Measurements from ENCODE around the gene TMTC1. TPM values are rescaled to one million over a fixed set of nuclear protein-coding genes. Genes with fewer than 3 reads are reported as not detected.

The TMTC1 gene
- total and polyA plus RNA-seq, 2 donors (not counting 1 experiment from before 2014, with no cell fraction given): not detected

- intact Hi-C loops (cut with micrococcal nuclease): no loop called here
- peaks cover 9% of the 10 kb centered on the region for H3K27me3 Mint-ChIP-seq
- peaks cover 13% of the 10 kb centered on the region for H3K4me1 Mint-ChIP-seq
- H3K9me3 Mint-ChIP-seq (ENCODE audit: insufficient read depth): no peaks in the 10 kb centered on the region
- TF ChIP-seq EZH2 (IDR thresholded peaks at IDR 0.05; ENCODE audit: borderline replicate concordance, insufficient read depth, low read depth, low read length, poor library complexity, severe bottlenecking) (no peak), CTCF (IDR thresholded peaks at IDR 0.05) (no peak)
- H3K27me3 ChIP-seq (replicated peaks in 1 of 4; ENCODE audit: control extremely low read depth in 1 of 4, control insufficient read depth in 3 of 4, insufficient read depth in 4 of 4, low read length in 3 of 4): no peaks in the 10 kb centered on the region
- ChIA-PET POLR2A (no interaction called here), CTCF (no interaction called here)
- DNase-seq: no peak
- no peaks in the 10 kb centered on the region for H3K36me3 ChIP-seq (replicated peaks in 1 of 2; ENCODE audit: control extremely low read depth in 1 of 2, control insufficient read depth in 1 of 2, extremely low read depth in 1 of 2, insufficient read depth in 2 of 2, low read length in 1 of 2)
- 92% methylated on average over 18 of the region's 18 CpGs for WGBS (ENCODE audit: insufficient coverage)
- H3K4me3 Mint-ChIP-seq: no peak within 1 kb of the TSS
- H4K20me1 ChIP-seq (ENCODE audit: control insufficient read depth, insufficient read depth, low read length, poor library complexity, severe bottlenecking): no peaks in the 10 kb centered on the region
- no peak for ATAC-seq (ENCODE audit: low read depth)
- H3K27ac Mint-ChIP-seq: no peak within 1 kb of the TSS
- no peak within 1 kb of the TSS for H3K4me2 ChIP-seq (replicated peaks; ENCODE audit: low read depth, low read length, poor library complexity, severe bottlenecking)
- peaks cover 2 to 8% of the 10 kb centered on the region in 2 donors for H3K4me1 ChIP-seq (ENCODE audit: control insufficient read depth in 2 of 2, insufficient read depth in 2 of 2, low read length in 2 of 2)
- no peak within 1 kb of the TSS for H3K27ac ChIP-seq (ENCODE audit: low read length in 2 of 2)
- H3K9ac ChIP-seq (ENCODE audit: low read length): no peak within 1 kb of the TSS
- no peaks in the 10 kb centered on the region for H3K9me3 ChIP-seq (ENCODE audit: control extremely low read depth in 1 of 3, control insufficient read depth in 2 of 3, insufficient read depth in 1 of 3, low read length in 2 of 3)
- no peak within 1 kb of the TSS for H3K4me3 ChIP-seq (ENCODE audit: control extremely low read depth in 1 of 5, extremely low read depth in 1 of 5, insufficient read depth in 1 of 5, low read depth in 2 of 5, low read length in 4 of 5)
- no peaks in the 10 kb centered on the region for H3K79me2 ChIP-seq (ENCODE audit: control insufficient read depth, insufficient read depth, low read length)
- no peak within 1 kb of the TSS for H2AFZ ChIP-seq (ENCODE audit: insufficient read depth, low read depth, low read length, poor library complexity, severe bottlenecking)
Observed at GRCh38 chr12:29497588-29497987, 286.2 kb downstream of the TMTC1 start, which contains the start of gene OVCH1. OVCH1 (minus strand) TSS chr12:29497686; CDS start chr12:29497686, 0 bp downstream.

GRCh38 chr12:29492891-29493290 lies 290.9 kb downstream of the TMTC1 start:
- Mint-ChIP-seq H3K9me3 (ENCODE audit: insufficient read depth) (no peaks in the 10 kb centered on the region), H3K4me1 (no peaks in the 10 kb centered on the region), H3K27me3 (peaks cover 18% of the 10 kb centered on the region), H3K27ac (no peak overlapping the region), H3K4me3 (no peak overlapping the region)
- H3K36me3 ChIP-seq (replicated peaks in 1 of 2; ENCODE audit: control extremely low read depth in 1 of 2, control insufficient read depth in 1 of 2, extremely low read depth in 1 of 2, insufficient read depth in 2 of 2, low read length in 1 of 2): no peaks in the 10 kb centered on the region
- no CpG with 5 or more reads among the region's 6 CpGs for WGBS (ENCODE audit: insufficient coverage)
- TF ChIP-seq EZH2 (IDR thresholded peaks at IDR 0.05; ENCODE audit: borderline replicate concordance, insufficient read depth, low read depth, low read length, poor library complexity, severe bottlenecking) (no peak), CTCF (IDR thresholded peaks at IDR 0.05) (no peak)
- no peak overlapping the region for H2AFZ ChIP-seq (ENCODE audit: insufficient read depth, low read depth, low read length, poor library complexity, severe bottlenecking)
- no peak overlapping the region for H3K4me2 ChIP-seq (replicated peaks; ENCODE audit: low read depth, low read length, poor library complexity, severe bottlenecking)
- DNase-seq (no peak), ATAC-seq (ENCODE audit: low read depth) (no peak)
- no peaks in the 10 kb centered on the region for H3K4me1 ChIP-seq (ENCODE audit: control insufficient read depth in 2 of 2, insufficient read depth in 2 of 2, low read length in 2 of 2)
- H4K20me1 ChIP-seq (ENCODE audit: control insufficient read depth, insufficient read depth, low read length, poor library complexity, severe bottlenecking): no peaks in the 10 kb centered on the region
- no peaks in the 10 kb centered on the region for H3K79me2 ChIP-seq (ENCODE audit: control insufficient read depth, insufficient read depth, low read length)
- ChIA-PET CTCF (no interaction called here), POLR2A (no interaction called here)
- no peak overlapping the region for H3K4me3 ChIP-seq (ENCODE audit: control extremely low read depth in 1 of 5, extremely low read depth in 1 of 5, insufficient read depth in 1 of 5, low read depth in 2 of 5, low read length in 4 of 5)
- intact Hi-C loops (cut with micrococcal nuclease): no loop called here
- no peak overlapping the region for H3K27ac ChIP-seq (ENCODE audit: low read length in 2 of 2)
- no peaks in the 10 kb centered on the region for H3K9me3 ChIP-seq (ENCODE audit: control extremely low read depth in 1 of 3, control insufficient read depth in 2 of 3, insufficient read depth in 1 of 3, low read length in 2 of 3)
- H3K9ac ChIP-seq (ENCODE audit: low read length): no peak overlapping the region
- H3K27me3 ChIP-seq (replicated peaks in 1 of 4; ENCODE audit: control extremely low read depth in 1 of 4, control insufficient read depth in 3 of 4, insufficient read depth in 4 of 4, low read length in 3 of 4): no peaks in the 10 kb centered on the region

Measured in B cell (primary cell).